GM19395 (cell line): Measurements from ENCODE around the gene GPR180.
A peak's percentile ranks its signal among the peaks of the same experiment; 100 is the strongest.

ENCODE experiments used
- ATAC-seq: cut with Tn5 transposase; IDR thresholded peaks from one replicate; pipeline ENCODE4 v1.9.1; 2021; ENCODE audit warnings: mild to moderate bottlenecking, moderate library complexity; ENCODE audit not compliant: unreplicated experiment

Gene GPR180

DNA sequence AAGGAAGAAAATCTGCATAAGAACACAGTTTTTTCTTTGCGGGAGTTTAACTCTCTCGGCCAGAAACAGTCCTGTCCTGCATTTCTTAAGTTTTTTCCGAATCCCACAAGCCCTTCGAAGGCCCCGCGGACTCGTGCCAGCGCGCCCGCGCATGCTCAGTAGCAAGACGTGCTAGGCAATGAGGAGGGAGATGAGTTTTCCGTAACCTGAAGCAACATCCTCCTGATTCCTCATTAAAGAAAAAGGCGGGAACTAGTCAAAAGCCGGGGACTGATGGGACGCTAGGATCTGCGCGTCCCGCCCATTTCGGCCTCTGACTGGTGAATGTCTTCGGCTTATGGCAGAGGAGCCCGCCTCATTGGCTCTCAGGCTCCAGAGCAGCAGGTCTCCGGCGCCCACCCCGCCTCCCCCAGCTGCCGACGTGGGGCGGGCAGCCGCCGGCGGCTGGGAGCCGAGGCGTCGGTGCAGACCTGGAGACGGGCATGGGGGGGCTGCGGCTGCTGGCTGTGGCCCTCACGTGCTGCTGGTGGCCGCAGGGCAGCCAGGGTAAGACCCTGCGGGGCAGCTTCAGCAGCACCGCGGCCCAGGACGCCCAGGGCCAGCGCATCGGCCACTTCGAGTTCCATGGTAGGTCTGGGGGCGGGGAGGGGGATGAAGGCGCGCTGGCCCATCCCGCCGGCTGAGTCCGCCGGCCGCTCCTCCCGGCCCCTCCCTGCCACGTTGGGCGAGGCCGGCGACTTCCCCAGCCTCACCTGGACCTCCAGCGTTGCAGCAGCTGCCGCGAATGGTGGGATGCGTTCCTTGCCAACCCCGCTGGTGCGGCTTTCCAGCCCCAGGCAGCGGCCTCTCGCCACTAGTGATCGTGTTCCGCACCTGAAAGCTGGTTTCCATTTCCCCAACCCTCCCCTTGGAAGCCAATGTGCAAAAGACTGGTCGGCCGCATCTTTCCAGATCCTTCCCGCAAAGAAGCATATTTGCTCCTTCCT, at the start of gene GPR180:
GPR180 (plus strand) TSS at position 412 of the 986 bp plus-strand sequence; CDS start at position 483, 71 bp downstream.
- peak; percentile 99 for ATAC-seq

DNA sequence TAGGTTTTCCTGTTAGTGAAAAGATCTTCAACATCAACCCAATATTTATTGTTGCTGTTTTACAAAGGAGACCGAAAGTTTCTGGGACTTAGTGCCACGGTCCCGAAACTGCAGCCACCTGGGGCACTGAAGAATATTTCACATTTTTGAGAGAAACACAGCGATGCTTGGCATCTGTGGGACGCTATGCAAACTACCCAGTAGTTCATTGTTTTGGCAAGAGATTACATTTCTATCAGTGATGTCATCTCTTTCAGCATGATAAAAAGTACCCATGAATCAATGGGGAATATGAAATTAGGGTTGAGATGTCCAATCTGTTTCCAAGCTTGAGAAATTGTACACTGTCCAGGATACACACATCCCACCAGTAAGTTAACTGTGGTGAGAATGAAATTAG, 49.6 kb upstream of the GPR180 start:
- ATAC-seq: no peak

DNA sequence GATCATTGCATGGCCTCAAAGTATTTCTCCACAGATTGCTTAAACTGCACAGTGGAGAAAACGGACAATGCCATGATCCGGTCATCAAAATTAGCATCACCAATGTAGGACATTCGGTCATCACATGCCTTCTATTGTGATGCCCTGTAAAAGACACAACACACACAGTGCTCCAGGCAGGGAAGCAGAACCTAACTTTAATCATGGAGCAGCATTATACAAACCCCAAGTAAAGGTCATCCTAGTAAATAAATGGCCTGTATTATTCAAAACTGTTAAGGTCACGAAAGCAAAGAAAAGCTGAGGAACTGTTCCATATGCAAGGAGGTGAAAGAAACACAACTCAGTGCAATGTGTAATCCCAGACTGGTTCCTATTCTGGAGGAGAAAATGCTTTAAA, 47.9 kb upstream of the GPR180 start:
- no peak for ATAC-seq

DNA sequence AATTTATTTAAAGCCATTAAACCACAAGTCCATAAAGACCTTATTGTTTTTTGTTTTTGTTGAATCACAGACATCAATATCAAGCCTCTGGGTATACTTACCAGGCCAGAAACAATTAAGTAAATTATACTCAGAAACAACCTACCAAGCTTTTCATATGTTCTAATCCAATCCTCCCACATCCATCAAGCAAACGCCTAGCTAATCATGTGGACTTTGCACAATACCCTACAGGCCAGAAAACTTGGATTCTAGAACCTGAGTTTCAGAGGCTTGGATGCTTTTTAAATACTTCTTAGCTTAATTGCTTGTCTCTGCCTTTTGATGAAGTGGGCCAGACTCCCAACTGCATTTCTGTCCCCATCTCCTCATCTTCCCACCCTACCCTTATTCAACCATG, 45.6 kb upstream of the GPR180 start:
- ATAC-seq: no peak

DNA sequence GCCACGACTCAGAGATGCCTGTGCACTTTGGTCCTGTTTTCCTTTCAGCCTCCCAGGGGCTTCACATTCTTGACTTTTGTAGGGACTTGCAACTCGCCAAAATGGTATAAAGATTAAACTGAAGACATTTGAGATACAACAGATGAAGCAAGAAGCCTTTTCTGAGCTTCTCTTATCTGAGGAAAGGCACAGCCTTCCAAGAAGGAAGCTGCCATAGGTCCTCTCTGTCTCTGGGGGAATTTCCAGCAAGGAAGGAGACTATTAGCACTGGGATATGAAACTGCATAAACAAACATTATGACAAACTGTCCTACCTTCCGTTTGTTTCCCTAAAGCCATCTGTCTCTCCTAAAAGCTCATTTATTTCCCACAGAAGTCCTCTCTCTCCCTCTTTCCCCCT, 45.0 kb upstream of the GPR180 start:
- no peak for ATAC-seq

DNA sequence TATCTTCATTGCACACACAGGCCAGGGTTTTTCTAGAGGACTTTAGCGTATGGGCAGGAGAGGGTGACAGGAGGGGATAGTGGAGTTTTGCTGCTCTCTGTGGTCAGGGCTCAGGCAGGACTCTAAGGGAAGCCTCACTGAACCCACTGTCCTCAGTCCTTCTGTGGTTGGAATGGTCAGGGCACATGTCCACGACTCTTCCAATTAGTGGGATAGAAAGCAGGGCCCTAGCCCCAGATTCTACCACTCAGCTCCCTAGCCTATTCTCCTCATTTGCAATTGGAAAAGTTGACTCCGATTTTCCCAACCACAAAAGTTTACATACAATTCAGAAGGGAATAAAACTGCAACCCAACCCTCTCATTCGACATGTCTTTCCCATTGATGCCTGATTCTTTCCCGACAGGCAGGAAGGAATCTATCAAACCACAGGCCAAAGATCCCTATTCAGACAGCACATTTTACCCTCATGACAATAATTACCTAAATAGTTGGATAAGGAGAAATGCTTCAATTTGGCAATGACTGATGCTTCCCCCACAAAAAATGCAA, 43.9 kb upstream of the GPR180 start:
- ATAC-seq: no peak

DNA sequence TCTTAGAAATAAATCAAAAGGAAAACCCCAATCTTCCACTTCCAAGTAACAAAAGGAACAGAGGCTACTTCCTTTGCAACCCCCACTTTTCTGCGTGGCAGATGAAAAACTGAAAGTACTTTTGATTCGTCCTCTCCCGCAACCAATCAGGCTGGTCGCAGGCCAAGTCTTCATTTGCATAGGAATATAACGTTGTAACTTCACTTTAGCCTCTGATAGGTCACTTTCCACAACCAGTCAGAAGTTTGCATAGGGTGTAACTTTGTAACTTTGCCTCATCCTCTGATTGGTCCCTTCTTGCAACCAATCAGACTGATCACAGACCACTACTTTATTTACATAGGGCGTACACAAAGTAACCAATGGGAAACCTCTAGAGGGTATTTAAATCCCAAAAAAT, 42.9 kb upstream of the GPR180 start:
- no peak for ATAC-seq

DNA sequence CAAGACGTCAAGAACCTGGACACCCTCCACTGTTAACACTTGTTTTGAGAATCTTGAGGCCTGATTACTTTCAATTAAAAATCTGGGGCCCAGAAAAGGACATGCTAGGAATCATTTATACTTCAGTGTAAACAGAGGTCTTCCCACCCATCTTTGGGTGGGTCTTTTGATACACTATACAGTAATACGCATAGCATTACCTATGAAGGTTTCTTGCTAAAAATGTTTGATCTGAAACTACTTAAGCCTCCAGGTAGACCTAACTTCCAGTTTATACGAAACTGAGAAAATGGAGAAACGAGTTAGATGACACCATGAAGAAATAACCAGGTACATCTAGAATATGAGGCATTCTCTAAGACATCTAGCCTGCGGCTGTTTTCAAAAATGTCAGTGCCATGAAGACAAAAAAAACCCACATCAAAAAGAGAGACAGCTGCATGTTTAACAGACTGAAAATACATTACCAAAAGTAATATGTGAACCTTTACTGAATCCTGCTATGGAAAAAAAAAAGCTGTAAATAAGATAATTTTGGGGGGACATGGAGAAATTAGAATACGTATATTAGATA, 42.3 kb upstream of the GPR180 start:
- no peak for ATAC-seq

DNA sequence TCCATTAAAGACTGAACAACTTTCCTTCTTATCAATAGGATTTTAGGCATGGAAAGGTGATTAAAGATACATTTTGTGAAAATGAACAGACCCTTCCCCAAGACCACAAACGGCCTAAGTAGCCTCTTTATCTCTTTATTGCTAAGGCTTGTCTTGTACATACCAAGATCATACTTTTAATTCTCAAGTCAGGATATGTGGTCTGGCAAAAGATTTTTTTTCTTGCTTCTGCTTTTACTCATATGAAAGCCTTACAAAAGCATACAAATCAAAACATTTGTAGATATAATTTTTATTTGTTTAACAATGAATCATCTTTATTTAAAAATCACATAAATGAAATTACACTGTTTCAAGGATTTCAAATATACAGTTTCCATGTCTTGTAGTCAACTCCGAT, 41.5 kb upstream of the GPR180 start:
- ATAC-seq: no peak

DNA sequence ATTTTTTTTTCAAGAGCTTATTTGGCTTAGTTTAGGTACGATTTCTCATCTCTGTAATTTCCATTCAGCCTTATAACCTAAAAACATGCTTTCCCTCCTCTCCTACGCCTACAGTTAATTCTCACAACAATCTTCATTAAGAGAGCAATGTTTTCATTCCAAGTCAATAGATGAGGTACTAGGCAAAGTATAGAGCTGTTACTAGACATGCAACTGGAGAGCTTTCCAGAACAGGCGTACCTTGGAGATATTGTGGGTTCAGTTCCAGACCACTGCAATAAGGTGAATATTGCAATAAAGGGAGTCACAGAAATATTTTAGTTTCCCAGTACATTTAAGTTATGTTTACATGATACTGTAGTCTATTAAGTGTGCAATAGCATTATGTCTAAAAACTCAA, 40.5 kb upstream of the GPR180 start:
- no peak for ATAC-seq

DNA sequence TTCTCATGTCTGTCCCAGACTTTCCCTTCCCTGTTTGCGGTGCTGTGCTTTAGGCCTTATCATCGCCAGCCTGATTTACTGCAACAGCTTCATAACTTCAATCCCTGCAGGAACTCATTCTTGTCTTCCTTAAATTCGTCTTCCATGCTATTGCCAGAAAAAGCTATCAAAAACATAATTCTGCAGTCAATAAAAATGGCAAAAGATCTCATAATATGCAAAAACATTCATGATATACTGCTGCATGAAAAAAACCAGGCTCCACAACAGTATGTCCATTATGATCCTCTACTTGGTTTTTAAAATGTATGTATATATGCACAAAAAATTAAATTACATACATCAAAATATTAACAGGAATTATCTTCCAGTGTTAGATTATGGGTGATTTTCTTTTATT, 34.1 kb upstream of the GPR180 start:
- no peak for ATAC-seq

DNA sequence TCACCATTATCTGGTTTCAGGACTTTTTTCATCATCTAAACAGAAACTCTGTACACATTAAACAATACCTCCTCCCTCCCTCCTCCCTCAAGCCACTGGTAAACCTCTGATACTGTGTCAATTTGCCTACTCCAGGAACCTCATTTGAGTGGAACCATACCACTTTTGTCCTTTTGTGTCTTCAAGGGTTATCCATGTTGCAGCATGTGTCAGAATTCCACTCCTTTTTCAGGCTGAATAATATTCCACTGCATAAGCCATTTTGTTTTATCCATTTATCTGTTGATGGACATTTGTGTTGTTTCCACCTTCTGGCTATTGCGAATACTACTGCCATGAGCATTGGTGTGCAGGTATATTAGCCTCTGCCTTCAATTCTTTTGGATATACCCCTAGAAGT, 33.2 kb upstream of the GPR180 start:
- no peak for ATAC-seq

DNA sequence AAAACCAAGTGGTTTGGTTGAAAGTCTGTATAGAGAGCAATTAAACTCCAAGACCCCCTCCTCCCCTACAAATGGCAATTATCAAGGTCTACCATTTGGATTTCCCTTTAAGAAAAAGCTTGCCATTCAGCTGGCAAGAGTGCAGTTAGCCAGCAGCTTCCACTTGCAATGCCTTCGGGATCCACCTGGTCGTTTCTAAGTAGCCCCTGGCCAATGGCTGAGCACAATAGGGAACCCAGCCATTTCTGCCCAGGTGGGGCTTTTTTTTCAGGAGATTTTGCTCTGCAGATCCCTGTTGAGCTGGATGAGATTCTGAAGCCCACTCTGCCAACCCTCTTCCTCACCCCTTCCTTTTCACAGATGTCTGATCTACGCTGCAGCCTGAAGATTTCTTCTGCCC, 32.0 kb upstream of the GPR180 start:
- ATAC-seq: no peak

DNA sequence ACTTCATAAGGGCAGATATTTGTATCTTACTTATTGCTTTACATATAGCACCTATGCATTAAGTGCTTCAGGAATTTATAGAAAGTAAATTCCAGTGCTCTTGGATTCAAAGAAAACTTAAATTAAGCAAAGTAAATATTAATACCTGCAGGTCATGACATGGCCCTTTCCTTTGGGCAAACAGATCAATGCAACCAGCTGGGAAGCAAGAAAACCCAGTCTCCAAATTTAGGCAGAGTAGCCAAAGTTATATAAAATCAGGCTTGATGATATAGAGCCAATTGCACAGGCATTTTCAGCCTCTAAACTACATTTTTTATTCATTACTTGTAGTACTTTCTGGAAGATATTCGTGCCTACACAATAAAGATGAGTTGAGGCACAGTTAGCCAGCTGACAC, 22.6 kb upstream of the GPR180 start:
- no peak for ATAC-seq

DNA sequence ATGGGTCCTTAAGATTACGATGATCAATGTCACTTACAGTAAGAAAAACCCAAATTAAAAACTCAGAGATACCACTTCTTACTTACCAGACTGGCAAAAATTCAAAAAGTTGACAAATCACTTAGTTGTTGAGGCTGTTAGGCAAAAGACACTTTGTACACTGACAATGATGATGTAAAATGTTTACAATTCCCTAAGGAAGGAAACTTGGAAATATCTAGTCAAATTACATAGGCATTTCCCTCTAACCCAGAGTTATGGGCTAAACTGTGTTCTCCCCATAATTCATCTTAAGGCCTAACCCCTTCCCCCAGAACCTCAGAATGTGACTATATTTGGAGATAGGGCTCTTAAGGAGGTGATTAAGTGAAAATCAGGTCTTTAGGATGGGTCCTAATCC, 17.7 kb upstream of the GPR180 start:
- no peak for ATAC-seq

DNA sequence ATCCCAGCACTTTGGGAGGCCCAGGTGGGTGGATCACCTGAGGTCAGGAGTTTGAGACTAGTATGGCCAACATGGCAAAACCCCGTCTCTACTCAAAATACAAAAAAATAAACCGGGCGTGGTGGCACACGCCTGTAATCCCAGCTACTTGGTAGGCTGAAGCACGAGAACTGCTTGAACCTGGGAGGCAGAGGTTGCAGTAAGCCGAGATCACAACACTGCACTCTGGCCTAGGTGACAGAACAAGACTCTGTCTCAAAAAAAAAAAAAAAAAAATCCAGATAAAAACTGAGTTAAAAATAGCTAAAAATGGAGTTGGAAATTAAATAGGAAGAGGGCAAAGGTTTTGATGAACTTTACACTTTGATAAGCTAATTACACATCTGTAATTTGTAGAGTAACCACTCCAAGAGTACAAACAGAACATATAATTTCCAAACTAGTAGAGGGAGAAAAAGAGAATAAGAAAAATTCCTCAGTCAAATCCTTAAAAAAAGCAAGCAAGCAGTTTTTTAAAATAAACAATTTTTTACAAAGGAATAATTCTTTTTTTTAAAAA, 16.0 kb upstream of the GPR180 start:
- ATAC-seq: no peak

DNA sequence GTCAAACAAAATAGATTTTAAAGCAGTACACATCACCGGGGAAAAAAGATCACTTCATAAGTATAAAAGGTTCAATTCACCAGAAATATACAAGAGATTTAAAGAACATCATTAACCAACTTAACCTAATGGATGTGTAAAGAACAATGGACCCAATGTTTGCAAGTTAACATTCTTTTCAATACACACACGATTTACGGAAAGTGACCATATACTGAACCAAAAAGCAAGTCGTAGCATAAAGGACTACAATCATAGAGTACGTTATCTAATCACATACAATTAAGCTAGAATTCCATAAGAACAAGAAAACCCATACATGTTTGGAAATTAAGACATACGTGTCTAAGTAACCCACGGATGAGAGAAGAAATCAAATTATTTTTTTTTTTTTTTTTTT, 15.3 kb upstream of the GPR180 start:
- no peak for ATAC-seq

DNA sequence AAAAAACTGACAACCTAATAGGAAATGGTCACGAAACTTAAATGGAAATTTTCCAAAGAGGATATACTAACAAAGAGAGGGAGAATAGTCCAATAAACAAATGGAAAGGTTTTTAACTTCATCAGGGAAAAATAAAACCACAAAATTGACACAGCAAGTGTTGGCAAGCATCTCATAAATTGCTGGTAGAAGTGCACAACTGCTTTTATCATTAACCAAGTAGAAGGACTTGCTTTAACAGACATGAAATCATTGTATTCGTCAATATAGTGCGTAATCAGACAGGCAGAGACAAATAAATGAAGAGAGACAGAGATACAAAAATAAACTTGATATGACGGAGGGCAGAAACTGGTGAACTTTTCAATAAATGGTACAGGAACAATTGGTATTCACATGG, 13.1 kb upstream of the GPR180 start:
- no peak for ATAC-seq

DNA sequence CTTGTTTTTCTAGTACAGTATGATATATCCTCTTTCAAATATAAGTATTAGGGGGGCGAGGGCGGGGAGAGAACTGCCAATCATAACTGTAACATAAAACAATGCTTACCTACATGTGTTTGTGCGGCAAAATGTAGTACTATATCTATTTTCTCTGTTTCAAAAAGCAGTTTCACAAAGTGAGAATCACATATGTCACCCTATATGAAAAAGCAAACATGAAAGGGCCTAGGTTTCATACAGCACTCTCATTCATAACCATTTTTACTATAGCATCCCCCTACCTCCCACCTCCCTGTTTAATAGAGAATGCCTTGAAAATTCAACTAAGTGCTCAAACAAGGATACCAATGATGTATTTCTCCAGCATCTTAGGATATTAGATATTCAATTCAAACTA, 10.9 kb upstream of the GPR180 start:
- peak; percentile 45 for ATAC-seq

DNA sequence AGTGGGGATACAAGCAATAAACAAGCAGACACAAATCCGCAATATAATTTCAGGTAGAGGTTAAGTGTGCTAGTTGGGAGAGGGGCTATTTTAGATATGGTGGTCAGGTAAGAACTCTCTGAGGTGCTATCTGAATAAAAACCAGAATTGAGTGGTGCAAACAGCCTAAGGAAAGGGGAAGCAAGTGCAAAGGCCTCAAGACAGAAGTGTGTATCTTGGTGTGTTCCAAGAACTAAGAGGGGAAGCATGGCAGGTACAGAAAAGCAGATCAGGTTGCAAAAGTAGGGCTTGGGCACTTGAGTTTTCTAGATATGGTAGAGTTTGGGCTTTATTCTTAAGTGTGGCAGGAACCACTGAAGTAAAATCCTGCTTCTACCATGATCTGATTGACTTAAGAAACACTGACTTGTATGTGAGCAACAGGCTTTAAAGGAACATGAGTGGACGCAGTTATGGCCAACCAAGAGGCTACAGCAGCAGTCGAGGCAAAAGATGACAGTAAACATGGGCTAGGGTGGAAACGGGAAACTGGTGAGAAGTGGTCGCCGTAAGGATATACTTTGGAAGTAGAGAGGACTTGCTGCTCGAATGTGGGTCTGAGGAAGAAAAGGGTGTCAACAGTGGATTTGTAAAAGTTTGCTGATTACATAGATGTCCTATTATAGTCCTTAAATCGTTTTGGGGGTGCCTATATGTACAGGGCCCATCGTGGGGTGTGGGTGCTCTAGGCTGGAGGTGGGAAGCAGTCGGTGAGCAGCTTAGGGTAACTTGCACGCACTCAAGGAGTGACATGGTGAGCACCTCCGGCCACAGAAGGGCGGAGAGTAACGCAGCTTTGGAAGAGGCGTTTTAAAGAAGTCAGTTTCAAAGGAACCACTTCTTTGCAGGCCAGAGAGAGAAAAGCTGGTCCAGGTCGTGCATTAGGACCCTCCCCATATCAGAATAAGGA, 6.4 kb upstream of the GPR180 start:
- ATAC-seq: peak; percentile 65
